Renal pelvis (tissue), 4 donors: Measurements from ENCODE around the gene ADIPOQ. TPM values are rescaled to one million over a fixed set of nuclear protein-coding genes. Genes with fewer than 3 reads are reported as not detected.
"Not testable (repeated sequence)": the region's sequence is repeated elsewhere in the genome, so short reads cannot be mapped to it uniquely, and the experiment has no call there.

ENCODE experiments used
- DNase-seq: peaks from one replicate; pipeline ENCODE4 v3.0.0-alpha.2; 2013
- polyA plus RNA-seq, 3 donors: library from polyadenylated mRNA; unstranded; fragments of 120-200 nt; gene quantifications; one replicate each; pipeline ENCODE4 v1.2.1, GENCODE V29; 2013; ENCODE audit not compliant: insufficient read length in 3 of 3

ADIPOQ gene
- polyA plus RNA-seq, 3 donors: 0.03 to 0.04 TPM; not detected in 1

GRCh38 chr3:186902154-186902553, 59.6 kb downstream of the ADIPOQ start:
- no peak for DNase-seq

DNA sequence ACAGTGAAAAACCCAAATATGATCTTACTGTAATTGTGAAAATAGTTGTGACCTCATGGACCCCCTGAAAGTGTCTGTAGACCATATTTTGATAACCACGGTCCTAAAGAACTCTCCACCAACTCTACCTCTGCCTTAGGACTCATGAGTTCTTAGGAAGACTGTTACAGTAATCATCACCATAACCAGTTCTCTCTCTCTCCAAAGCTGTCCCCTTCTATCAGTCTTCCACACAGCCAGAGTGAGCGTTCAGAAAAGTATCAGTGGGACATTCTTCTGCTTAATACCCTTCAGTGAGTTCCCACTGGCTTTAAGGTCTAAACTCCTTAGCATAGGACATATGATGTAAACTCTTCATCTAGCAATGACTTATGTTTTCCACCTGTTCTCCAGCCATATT, 60.2 kb downstream of the ADIPOQ start:
- no peak for DNase-seq

- DNase-seq: not testable (repeated sequence)
These were observed 61.2 kb downstream of the ADIPOQ start for GRCh38 chr3:186903676-186904075.

- not testable (repeated sequence) for DNase-seq
These were observed 64.6 kb downstream of the ADIPOQ start for GRCh38 chr3:186907075-186907474.

Other genes starting within 250 kb of the ADIPOQ start
- under 1 TPM; 0.44 to 0.61 (median 0.56) TPM for gene AHSG, start 229.7 kb upstream of the ADIPOQ start, polyA plus RNA-seq
- under 1 TPM; 0.16 to 0.84 (median 0.65) TPM for gene FETUB, start 202.3 kb upstream of the ADIPOQ start, polyA plus RNA-seq
- gene HRG, start 176.7 kb upstream of the ADIPOQ start, polyA plus RNA-seq: 1 to 10 TPM; 2.4 to 3.5 (median 2.5) TPM
- 100 to 1,000 TPM in 2 of 3 donors, 10 to 100 TPM in 1; 84.2 to 146 (median 119) TPM for gene KNG1, start 125.4 kb upstream of the ADIPOQ start, polyA plus RNA-seq
- 100 to 1,000 TPM; 718 to 864 (median 851) TPM for gene EIF4A2, start 59.1 kb upstream of the ADIPOQ start, polyA plus RNA-seq
- 10 to 100 TPM; 47.1 to 50.8 (median 47.6) TPM for gene RFC4, start 36.2 kb upstream of the ADIPOQ start, polyA plus RNA-seq
- 10 to 100 TPM; 55.6 to 81.0 (median 61.7) TPM for gene ST6GAL1, start 87.8 kb downstream of the ADIPOQ start, polyA plus RNA-seq